Peyer's patch (tissue), 4 donors: ENCODE results near the gene TMEM184A. TPM values are rescaled to one million over a fixed set of nuclear protein-coding genes. Genes with fewer than 3 reads are reported as not detected.

Experiments used
- DNase-seq, 3 donors: peaks; one replicate each; pipeline ENCODE4 v3.0.0-alpha.2; 2017 to 2019
- H3K27ac ChIP-seq, 4 donors: fragments of 200-600 bp; sonication (generic); one replicate each; pipeline ENCODE4 v1.5.1; 2016 to 2019
- H3K27me3 ChIP-seq, 2 donors: fragments of 200-600 bp; sonication (generic); one replicate each; pipeline ENCODE4 v1.5.1; 2019
- H3K36me3 ChIP-seq, 3 donors: fragments of 200-600 bp; sonication (generic); one replicate each; pipeline ENCODE4 v1.5.1; 2016 to 2019
- H3K4me1 ChIP-seq, 4 donors: fragments of 200-600 bp; sonication (generic); one replicate each; pipeline ENCODE4 v1.5.1; 2016 to 2019
- H3K4me3 ChIP-seq, 4 donors: fragments of 200-600 bp; sonication (generic); 1 replicate in 3 of 4; 2 replicates in 1 of 4; pipeline ENCODE4 v1.5.1; 2016 to 2019; ENCODE audit warnings: mild to moderate bottlenecking in 1 of 4
- H3K9me3 ChIP-seq, 4 donors: fragments of 200-600 bp; sonication (generic); one replicate each; pipeline ENCODE4 v1.5.1; 2016 to 2019; ENCODE audit warnings: mild to moderate bottlenecking in 1 of 4
- POLR2A ChIP-seq, 2 donors: fragments of 450-650 bp; IDR thresholded peaks; one replicate each; pipeline ENCODE4 v1.5.1; 2017; ENCODE audit warnings: antibody characterized with exemption in 2 of 2, mild to moderate bottlenecking in 2 of 2, moderate library complexity in 2 of 2
- total RNA-seq, 4 donors: library from RNA; depleted of rRNA; stranded (reverse); fragments of >200 nt; gene quantifications; one replicate each; pipeline ENCODE4 v1.1.0, GENCODE V29; 2016
- TF ChIP-seq, protein P1 (sequence below), 6 experiments: fragments of 450-650 bp in 4 of 6; fragments of 200-600 bp in 2 of 6; sonication (generic) in 1 of 6; IDR thresholded peaks; one replicate each; pipeline ENCODE4 v1.5.1; 2017 to 2019; ENCODE audit warnings: antibody characterized with exemption in 6 of 6, mild to moderate bottlenecking in 3 of 6, moderate library complexity in 1 of 6

The TMEM184A gene
- total RNA-seq, 4 donors from 2014 or later: 41.3 to 161 (median 151) TPM

DNA sequence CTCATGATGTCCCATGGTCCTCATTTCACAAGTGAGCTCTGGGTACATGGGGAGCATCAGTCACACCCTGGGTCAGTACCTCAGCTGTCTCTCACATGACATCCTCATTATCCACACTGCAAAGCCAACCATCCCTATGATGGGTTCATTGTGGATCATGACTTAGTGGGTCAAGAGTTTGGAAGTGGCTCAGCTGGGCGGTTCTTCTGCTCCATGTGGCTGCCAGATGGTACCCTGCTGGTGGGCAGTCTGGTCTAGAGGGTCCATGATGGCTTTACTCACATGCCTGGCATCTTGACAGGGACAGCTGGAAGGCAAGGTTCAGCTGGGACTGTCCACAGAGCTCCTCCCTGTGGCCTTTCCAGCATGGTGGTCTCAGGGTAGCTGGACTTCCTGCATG is 33.0 kb upstream of the TMEM184A start:
- TF ChIP-seq POLR2A (IDR thresholded peaks at IDR 0.05): no peak
- TF ChIP-seq, protein P1, sequence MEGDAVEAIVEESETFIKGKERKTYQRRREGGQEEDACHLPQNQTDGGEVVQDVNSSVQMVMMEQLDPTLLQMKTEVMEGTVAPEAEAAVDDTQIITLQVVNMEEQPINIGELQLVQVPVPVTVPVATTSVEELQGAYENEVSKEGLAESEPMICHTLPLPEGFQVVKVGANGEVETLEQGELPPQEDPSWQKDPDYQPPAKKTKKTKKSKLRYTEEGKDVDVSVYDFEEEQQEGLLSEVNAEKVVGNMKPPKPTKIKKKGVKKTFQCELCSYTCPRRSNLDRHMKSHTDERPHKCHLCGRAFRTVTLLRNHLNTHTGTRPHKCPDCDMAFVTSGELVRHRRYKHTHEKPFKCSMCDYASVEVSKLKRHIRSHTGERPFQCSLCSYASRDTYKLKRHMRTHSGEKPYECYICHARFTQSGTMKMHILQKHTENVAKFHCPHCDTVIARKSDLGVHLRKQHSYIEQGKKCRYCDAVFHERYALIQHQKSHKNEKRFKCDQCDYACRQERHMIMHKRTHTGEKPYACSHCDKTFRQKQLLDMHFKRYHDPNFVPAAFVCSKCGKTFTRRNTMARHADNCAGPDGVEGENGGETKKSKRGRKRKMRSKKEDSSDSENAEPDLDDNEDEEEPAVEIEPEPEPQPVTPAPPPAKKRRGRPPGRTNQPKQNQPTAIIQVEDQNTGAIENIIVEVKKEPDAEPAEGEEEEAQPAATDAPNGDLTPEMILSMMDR (IDR thresholded peaks at IDR 0.05): no peak
- H3K27me3 ChIP-seq: no peaks in the 10 kb centered on the region
- no peaks in the 10 kb centered on the region for H3K36me3 ChIP-seq

DNA sequence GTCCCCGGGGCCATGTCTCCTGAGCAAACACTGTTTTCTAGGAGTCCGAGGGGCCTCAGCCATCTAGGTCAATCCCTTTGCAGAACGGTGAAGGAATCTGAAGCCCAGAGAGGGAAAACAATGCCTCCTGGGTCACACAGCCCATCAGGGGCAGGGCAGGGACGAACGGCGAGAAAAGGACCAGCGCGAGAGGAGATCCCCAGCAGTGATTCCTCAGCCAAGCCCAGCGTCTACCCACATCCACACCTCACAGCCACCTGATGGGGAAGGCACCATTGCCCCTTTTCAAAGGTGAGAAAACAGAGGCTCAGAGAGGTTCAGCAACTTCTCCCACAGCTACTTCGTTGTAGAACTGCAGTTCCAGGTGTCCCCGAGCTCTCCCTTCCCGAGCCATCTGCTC is 31.7 kb upstream of the TMEM184A start:
- Histone ChIP-seq H3K4me1 (peaks cover 0 to 9% (median 0%) of the 10 kb centered on the region in 4 donors), H3K4me3 (no peak overlapping the region), H3K9me3 (no peaks in the 10 kb centered on the region), H3K27me3 (no peaks in the 10 kb centered on the region), H3K36me3 (no peaks in the 10 kb centered on the region), H3K27ac (no peak overlapping the region)
- TF ChIP-seq, protein P1 (IDR thresholded peaks at IDR 0.05): no peak
- TF ChIP-seq POLR2A (IDR thresholded peaks at IDR 0.05): no peak
- DNase-seq: peak in 1 of 3 donors; percentile 27

More for the DNA sequence above, 33.0 kb upstream of the TMEM184A start:
- no peak for DNase-seq
- H3K4me1 ChIP-seq: peaks cover 0 to 9% (median 0%) of the 10 kb centered on the region in 4 donors
- H3K27ac ChIP-seq: no peak overlapping the region
- no peaks in the 10 kb centered on the region for H3K9me3 ChIP-seq
- H3K4me3 ChIP-seq: no peak overlapping the region

DNA sequence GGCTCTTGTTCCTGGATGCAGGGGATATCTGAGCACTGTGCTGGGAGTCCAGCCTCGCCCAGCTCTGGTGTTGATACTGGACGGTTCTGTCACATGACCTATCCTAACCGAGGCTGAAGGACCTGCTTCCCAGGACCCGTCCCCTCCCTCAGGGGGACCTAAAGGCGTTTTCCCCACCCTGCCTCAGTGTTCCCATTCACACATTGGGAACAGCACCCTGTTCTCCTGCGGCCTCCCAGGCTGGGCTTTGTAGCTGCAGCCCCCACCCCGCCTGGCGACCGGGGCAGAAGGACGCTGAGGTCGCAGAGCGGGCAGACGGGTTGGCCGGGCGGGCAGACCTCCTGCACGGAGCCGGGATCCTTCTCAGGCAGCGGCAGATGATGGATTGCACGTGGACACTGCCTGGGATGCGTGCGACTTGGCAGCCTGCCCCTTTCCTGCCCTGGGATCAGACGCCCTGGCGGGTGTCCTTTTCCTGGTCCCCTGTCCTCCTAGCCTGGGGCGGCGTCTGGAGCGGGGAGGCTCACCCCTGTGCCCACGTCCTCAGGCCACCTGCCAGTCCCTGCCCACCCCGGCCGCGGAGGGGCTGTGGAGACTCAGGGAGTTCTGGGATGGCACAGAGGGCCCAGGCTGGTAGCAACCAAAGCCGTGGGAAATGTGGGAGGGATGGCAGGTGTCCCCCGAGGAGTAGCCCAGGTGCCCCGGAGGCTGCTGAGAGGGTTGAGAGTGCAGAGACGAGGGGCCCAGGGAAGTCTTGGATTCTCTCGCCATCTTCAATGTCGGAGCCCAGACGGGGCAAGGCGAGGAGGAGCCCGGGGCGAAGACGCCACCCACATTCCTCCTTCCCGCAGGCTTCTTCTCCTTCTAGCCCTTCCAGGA is 31.1 kb upstream of the TMEM184A start:
- no peaks in the 10 kb centered on the region for H3K9me3 ChIP-seq
- H3K36me3 ChIP-seq: no peaks in the 10 kb centered on the region
- peak in 1 of 3 donors; percentile 43 for DNase-seq
- no peaks in the 10 kb centered on the region for H3K27me3 ChIP-seq
- TF ChIP-seq, protein P1 (IDR thresholded peaks at IDR 0.05): no peak
- TF ChIP-seq POLR2A (IDR thresholded peaks at IDR 0.05): no peak
- H3K4me3 ChIP-seq: no peak overlapping the region
- H3K27ac ChIP-seq: no peak overlapping the region
- peaks cover 0 to 2% (median 0%) of the 10 kb centered on the region in 4 donors for H3K4me1 ChIP-seq

DNA sequence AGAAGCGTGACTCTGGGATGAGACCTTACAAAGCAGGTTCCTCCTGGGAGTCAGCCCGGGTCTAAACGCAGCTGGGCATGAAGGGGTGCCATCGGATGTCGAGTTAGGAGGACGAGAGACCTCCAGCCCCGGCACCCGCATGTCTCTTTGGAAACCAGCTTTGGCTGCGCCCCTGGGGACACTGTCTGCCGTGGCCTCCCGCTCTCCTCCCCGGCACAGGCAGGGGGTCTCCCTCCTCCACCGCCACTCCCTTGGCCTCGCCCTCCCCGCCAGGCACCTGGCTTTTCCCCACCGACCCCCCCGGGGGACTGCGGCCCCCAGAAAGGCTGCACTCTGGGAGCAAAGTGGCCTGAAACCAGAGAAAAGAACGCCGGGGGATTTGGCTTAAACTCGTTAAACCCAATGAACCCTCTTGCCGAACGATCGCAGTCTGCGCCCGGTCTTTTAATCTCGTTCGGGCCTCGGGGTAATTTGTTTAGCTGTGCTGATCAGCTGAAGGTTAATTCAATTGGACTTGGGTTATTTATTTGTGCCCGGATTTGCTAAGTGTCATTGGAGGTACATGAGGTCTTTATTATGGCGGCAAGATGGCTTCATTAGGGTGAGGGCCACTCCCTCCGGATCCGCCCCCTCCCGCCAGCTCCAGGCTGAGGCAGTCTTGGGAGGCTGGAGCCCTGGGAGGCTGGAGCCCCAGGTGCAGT is 30.3 kb upstream of the TMEM184A start:
- no peak for DNase-seq
- Histone ChIP-seq H3K4me1 (no peaks in the 10 kb centered on the region), H3K27me3 (no peaks in the 10 kb centered on the region), H3K36me3 (no peaks in the 10 kb centered on the region), H3K27ac (no peak overlapping the region), H3K4me3 (no peak overlapping the region), H3K9me3 (no peaks in the 10 kb centered on the region)
- no peak for TF ChIP-seq POLR2A (IDR thresholded peaks at IDR 0.05)
- TF ChIP-seq, protein P1 (IDR thresholded peaks at IDR 0.05): no peak

DNA sequence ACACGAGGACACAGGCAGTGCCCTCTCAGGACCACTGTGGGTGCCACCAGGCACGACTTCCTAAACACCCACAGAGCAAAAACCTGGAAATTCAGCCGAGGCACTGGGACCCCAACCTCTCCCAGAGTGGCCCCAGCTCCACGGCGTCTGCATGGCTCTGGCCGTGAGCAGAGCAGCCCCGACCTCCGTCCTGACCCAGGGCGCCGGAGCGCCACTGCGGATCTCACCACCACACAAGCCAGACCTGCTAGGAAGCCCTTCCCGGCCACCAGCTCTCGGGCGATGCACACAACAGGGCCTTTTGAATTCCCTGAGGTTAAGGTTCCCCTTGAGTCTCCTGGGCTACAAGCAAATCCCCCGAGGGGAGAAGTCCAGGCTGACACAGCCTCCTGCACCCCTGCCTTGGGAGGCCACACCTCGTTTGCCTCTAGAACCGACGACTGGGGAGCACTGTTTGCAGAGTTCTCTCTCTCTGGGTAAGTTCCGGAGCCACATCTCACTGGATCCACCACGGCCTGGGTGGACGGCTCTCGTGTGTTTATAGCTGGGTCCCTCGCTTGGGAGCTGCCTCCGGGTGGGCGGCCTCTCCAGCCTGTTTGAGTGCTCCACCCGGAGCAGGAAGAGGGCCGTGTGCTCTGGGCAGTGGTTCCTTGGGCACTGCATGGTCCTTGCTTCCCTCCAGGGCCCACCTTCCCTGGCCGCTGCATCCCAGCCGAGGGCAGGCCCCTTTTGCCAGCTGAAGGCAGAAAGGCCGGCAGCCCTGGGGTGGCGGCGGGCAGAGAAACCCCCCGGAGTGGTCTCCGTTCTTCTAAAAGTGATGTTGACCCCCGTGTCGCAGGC is 29.4 kb upstream of the TMEM184A start:
- TF ChIP-seq, protein P1 (IDR thresholded peaks at IDR 0.05): no peak
- no peak for TF ChIP-seq POLR2A (IDR thresholded peaks at IDR 0.05)
- no peak overlapping the region for H3K27ac ChIP-seq
- no peaks in the 10 kb centered on the region for H3K27me3 ChIP-seq
- DNase-seq: peak in 1 of 3 donors; percentile 27
- no peaks in the 10 kb centered on the region for H3K9me3 ChIP-seq
- H3K4me3 ChIP-seq: no peak overlapping the region
- no peaks in the 10 kb centered on the region for H3K4me1 ChIP-seq
- H3K36me3 ChIP-seq: no peaks in the 10 kb centered on the region
